Prostate gland (tissue), 2 donors: ENCODE data around the gene QSOX1.

Experiments
- CTCF ChIP-seq, 4 experiments: fragments of 200-600 bp in 2 of 4; fragments of 450-650 bp in 2 of 4; sonication (generic) in 2 of 4; IDR thresholded peaks; 1 replicate in 3 of 4; 2 replicates in 1 of 4; pipeline ENCODE4 v1.5.1; 2016 to 2019; ENCODE audit warnings: antibody characterized with exemption in 4 of 4, mild to moderate bottlenecking in 2 of 4, moderate library complexity in 2 of 4
- POLR2A ChIP-seq: fragments of 450-650 bp; IDR thresholded peaks from one replicate; pipeline ENCODE4 v1.6.1; 2016; ENCODE audit warnings: antibody characterized with exemption, mild to moderate bottlenecking
- POLR2AphosphoS5 ChIP-seq: sonication (generic); formaldehyde crosslinking; IDR thresholded peaks from one replicate; pipeline ENCODE4 v1.6.1; 2017; ENCODE audit warnings: antibody characterized with exemption

- no peak for TF ChIP-seq CTCF (IDR thresholded peaks at IDR 0.05)
- no peak for TF ChIP-seq POLR2AphosphoS5
- TF ChIP-seq POLR2A = no peak
Observed at GRCh38 chr1:180248731-180249681, 94.3 kb downstream of the QSOX1 start.
